A673 (cell line): ENCODE data around the gene RIMKLA. TPM values are rescaled to one million over a fixed set of nuclear protein-coding genes. Genes with fewer than 3 reads are reported as not detected.

Source experiments
- BruUV-seq: library from RNA; stranded (reverse); fragments of 400-500 nt; replicated peaks from 2 replicates; lab custom pipeline; 2021; lab: Mats Ljungman, UMichigan
- CTCF ChIA-PET: fragments of 300-600 bp; sonication (Branson Sonifier 250); formaldehyde crosslinking; loops from one replicate; lab custom pipeline; 2022; ENCODE audit warnings: antibody characterized with exemption; lab: Charles Lee
- POLR2A ChIA-PET: fragments of 300-600 bp; sonication (Branson Sonifier 250); formaldehyde crosslinking; loops from one replicate; lab custom pipeline; 2022; ENCODE audit warnings: antibody characterized with exemption; ENCODE audit not compliant: low non-redundant PET; lab: Charles Lee
- DNase-seq: peaks from one replicate; pipeline ENCODE4 v3.0.0-alpha.2; 2015; ENCODE audit warnings: low spot score
- H3K27ac ChIP-seq: fragments of 200-600 bp; sonication (generic); 2 replicates; pipeline ENCODE4 v1.5.1; 2016; ENCODE audit warnings: mixed run types, low read depth, mild to moderate bottlenecking, mixed read lengths, antibody characterized with exemption, low read length; ENCODE audit not compliant: poor library complexity, severe bottlenecking
- H3K27me3 ChIP-seq: fragments of 200-600 bp; sonication (generic); replicated peaks from 2 replicates; pipeline ENCODE4 v1.6.1; 2017; ENCODE audit warnings: mixed run types, low read depth, mild to moderate bottlenecking, mixed read lengths, antibody characterized with exemption, low read length; ENCODE audit not compliant: insufficient read depth, poor library complexity
- H3K36me3 ChIP-seq: fragments of 200-600 bp; sonication (generic); 2 replicates; pipeline ENCODE4 v1.6.1; 2016; ENCODE audit warnings: mixed run types, mild to moderate bottlenecking, mixed read lengths, antibody characterized with exemption, low read length; ENCODE audit not compliant: insufficient read depth, poor library complexity, severe bottlenecking
- H3K4me1 ChIP-seq: fragments of 200-600 bp; sonication (generic); 2 replicates; pipeline ENCODE4 v1.6.1; 2017; ENCODE audit warnings: mixed run types, mild to moderate bottlenecking, mixed read lengths, antibody characterized with exemption, low read length; ENCODE audit not compliant: insufficient read depth, poor library complexity, severe bottlenecking
- H3K4me3 ChIP-seq: fragments of 200-600 bp; sonication (generic); 2 replicates; pipeline ENCODE4 v1.5.1; 2016; ENCODE audit warnings: low read depth, mixed run types, mild to moderate bottlenecking, mixed read lengths, low read length; ENCODE audit not compliant: poor library complexity, severe bottlenecking
- H3K9me3 ChIP-seq: fragments of 200-600 bp; sonication (generic); 2 replicates; pipeline ENCODE4 v1.6.1; 2016; ENCODE audit warnings: mixed run types, low read depth, mild to moderate bottlenecking, mixed read lengths, antibody characterized with exemption, low read length; ENCODE audit not compliant: poor library complexity, severe bottlenecking
- CTCF ChIP-seq: fragments of 300-800, 200-600 bp; sonication (generic); conservative IDR thresholded peaks from 2 replicates; pipeline ENCODE4 v1.5.1; 2017; ENCODE audit warnings: low read depth, mild to moderate bottlenecking, antibody characterized with exemption, low read length, moderate library complexity, mixed read lengths
- EZH2 ChIP-seq: fragments of 200-600 bp; sonication (generic); IDR thresholded peaks from 2 replicates; pipeline ENCODE4 v1.6.1; 2017; ENCODE audit warnings: borderline replicate concordance, low read depth, mild to moderate bottlenecking, mixed read lengths, antibody characterized with exemption, low read length; ENCODE audit not compliant: poor library complexity, severe bottlenecking
- intact Hi-C: fragments of 100-400 bp; cut with micrococcal nuclease; formaldehyde crosslinking; loops from one replicate; pipeline ENCODE4 v1.10.0; 2022; ENCODE audit not compliant: unreplicated experiment
- total RNA-seq: library from RNA; stranded (reverse); gene quantifications from 2 replicates; pipeline ENCODE4 v1.2.3, GENCODE V29; 2021

Gene RIMKLA
- total RNA-seq, 1 experiment from 2014 or later: 0.24 TPM

DNA sequence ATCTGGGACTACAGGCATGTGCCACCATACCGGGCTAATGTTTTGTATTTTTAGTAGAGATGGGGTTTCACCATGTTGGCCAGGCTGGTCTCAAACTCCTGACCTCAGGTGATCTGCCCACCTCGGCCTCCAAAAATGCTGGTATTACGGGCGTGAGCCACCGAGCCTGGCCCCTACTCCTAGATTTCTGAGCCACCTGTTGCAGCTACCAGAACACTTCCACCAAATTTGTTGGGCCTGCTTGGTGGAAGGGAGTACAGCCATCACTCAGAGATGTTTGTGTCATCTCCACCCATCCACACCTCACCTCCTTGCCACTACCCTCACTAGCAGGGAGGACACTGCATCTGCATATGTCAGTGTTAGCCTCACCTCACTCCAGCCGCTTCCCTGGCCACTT is 5.5 kb downstream of the RIMKLA start:
- Histone ChIP-seq H3K27ac (no peak overlapping the region), H3K4me1 (no peaks in the 10 kb centered on the region), H3K27me3 (peaks cover 21% of the 10 kb centered on the region), H3K4me3 (no peak overlapping the region), H3K9me3 (no peaks in the 10 kb centered on the region), H3K36me3 (no peaks in the 10 kb centered on the region)
- ChIA-PET POLR2A (no interaction called here), CTCF (interaction anchor here (0.7 kb wide), 1 partner anchor 239 kb away, joined by 3 read pairs; no protein-coding TSS in a partner anchor)
- TF ChIP-seq EZH2 (no peak), CTCF (no peak)
- no TSS peak for BruUV-seq
- DNase-seq: no peak
- intact Hi-C loops: no loop called here

DNA sequence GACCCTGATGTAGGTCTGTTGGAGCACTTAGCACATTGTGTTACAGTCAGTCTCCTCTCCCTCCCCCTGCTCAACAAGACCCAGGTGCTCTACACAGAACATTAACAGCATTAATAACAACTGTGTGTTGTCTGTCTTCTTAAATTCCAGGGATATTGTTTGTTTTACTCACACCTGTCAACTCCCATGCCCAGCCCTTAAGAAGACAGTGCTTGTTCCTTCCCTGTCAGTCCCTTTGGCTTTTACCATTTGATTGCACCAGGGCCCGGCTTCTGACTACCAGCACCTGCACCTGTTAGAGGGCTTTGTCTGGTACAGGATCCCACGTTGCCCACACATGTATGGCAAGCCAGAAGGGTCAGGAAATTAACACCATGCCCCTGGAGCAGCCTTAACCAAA is 11.7 kb downstream of the RIMKLA start:
- BruUV-seq: no TSS peak
- no peak overlapping the region for H3K27ac ChIP-seq
- H3K27me3 ChIP-seq: no peaks in the 10 kb centered on the region
- no peak for DNase-seq
- intact Hi-C loops: no loop called here
- H3K36me3 ChIP-seq: no peaks in the 10 kb centered on the region
- CTCF ChIA-PET: no interaction called here
- POLR2A ChIA-PET: no interaction called here
- TF ChIP-seq CTCF (no peak), EZH2 (no peak)
- no peaks in the 10 kb centered on the region for H3K9me3 ChIP-seq
- H3K4me1 ChIP-seq: no peaks in the 10 kb centered on the region
- no peak overlapping the region for H3K4me3 ChIP-seq

GRCh38 chr1:42392967-42393848 is 12.6 kb downstream of the RIMKLA start:
- DNase-seq: no peak
- H3K9me3 ChIP-seq: no peaks in the 10 kb centered on the region
- TF ChIP-seq EZH2 (no peak), CTCF (no peak)
- H3K4me3 ChIP-seq: no peak overlapping the region
- H3K27ac ChIP-seq: no peak overlapping the region
- no peaks in the 10 kb centered on the region for H3K36me3 ChIP-seq
- H3K4me1 ChIP-seq: no peaks in the 10 kb centered on the region
- H3K27me3 ChIP-seq: no peaks in the 10 kb centered on the region
- ChIA-PET POLR2A (no interaction called here), CTCF (no interaction called here)
- intact Hi-C loops: no loop called here
- no TSS peak for BruUV-seq
